ENCODE measurements around the gene IGIP.

The IGIP gene

GRCh38 chr5:140128376-140128775 is 2.6 kb downstream of the IGIP start:
- Histone ChIP-seq H3K9ac (ENCODE audit: low read depth, low read length, poor library complexity) (no peak overlapping the region), H3K27ac (replicated peaks; ENCODE audit: low read length) (no peak overlapping the region), H3K36me3 (replicated peaks in 1 of 2; ENCODE audit: control insufficient read depth in 2 of 2, insufficient read depth in 2 of 2, low read length in 2 of 2) (no peaks in the 10 kb centered on the region), H3K79me1 (ENCODE audit: low read depth, low read length) (no peaks in the 10 kb centered on the region), H2BK12ac (ENCODE audit: low read length) (no peak overlapping the region), H2BK15ac (ENCODE audit: low read length) (no peak overlapping the region), H3K23ac (ENCODE audit: low read depth, low read length, poor library complexity) (no peak overlapping the region), H3K14ac (ENCODE audit: low read length) (no peak overlapping the region), H3K27me3 (ENCODE audit: control insufficient read depth in 3 of 3, insufficient read depth in 3 of 3, low read depth in 1 of 3, low read length in 3 of 3) (peaks cover 0 to 58% (median 0%) of the 10 kb centered on the region in 3 experiments), H3K4me1 (ENCODE audit: control insufficient read depth in 2 of 2, insufficient read depth in 1 of 2, low read depth in 1 of 2, low read length in 2 of 2) (no peaks in the 10 kb centered on the region), H3K9me3 (replicated peaks in 1 of 2; ENCODE audit: control insufficient read depth in 2 of 2, insufficient read depth in 1 of 2, low read depth in 1 of 2, low read length in 2 of 2) (no peaks in the 10 kb centered on the region), H3K4me2 (ENCODE audit: insufficient read depth, low read length, poor library complexity, severe bottlenecking) (no peak overlapping the region), H4K91ac (ENCODE audit: low read depth, low read length, poor library complexity) (no peak overlapping the region), H3K4me3 (ENCODE audit: low read length in 2 of 2) (no peak overlapping the region), H2BK120ac (ENCODE audit: low read depth, low read length) (no peak overlapping the region), H4K8ac (ENCODE audit: low read depth, low read length) (no peak overlapping the region), H3K4ac (ENCODE audit: low read length) (no peak overlapping the region), H2AK5ac (ENCODE audit: low read depth, low read length) (no peak overlapping the region), H2BK5ac (ENCODE audit: low read length) (no peak overlapping the region), H3K18ac (ENCODE audit: low read length) (no peak overlapping the region), H2AFZ (ENCODE audit: low read length) (no peak overlapping the region)
- no CpG with 5 or more reads among the region's 5 CpGs for WGBS, 2 donors (ENCODE audit: extremely low coverage in 2 of 2, insufficient read length in 2 of 2, insufficient replicate concordance in 1 of 2)
- DNase-seq (ENCODE audit: low spot score): no peak

GRCh38 chr5:140130949-140131733 is 5.4 kb downstream of the IGIP start:
- H2AK5ac ChIP-seq (ENCODE audit: low read depth, low read length): no peak overlapping the region
- no peak overlapping the region for H2BK15ac ChIP-seq (ENCODE audit: low read length)
- H3K4ac ChIP-seq (ENCODE audit: low read length): no peak overlapping the region
- peaks cover 0 to 2% of the 10 kb centered on the region in 2 donors for H3K4me1 ChIP-seq (ENCODE audit: control insufficient read depth in 2 of 2, insufficient read depth in 1 of 2, low read depth in 1 of 2, low read length in 2 of 2)
- no peak overlapping the region for H2BK12ac ChIP-seq (ENCODE audit: low read length)
- peaks cover 0 to 57% (median 0%) of the 10 kb centered on the region in 3 experiments for H3K27me3 ChIP-seq (ENCODE audit: control insufficient read depth in 3 of 3, insufficient read depth in 3 of 3, low read depth in 1 of 3, low read length in 3 of 3)
- no CpG with 5 or more reads among the region's 5 CpGs for WGBS, 2 donors (ENCODE audit: extremely low coverage in 2 of 2, insufficient read length in 2 of 2, insufficient replicate concordance in 1 of 2)
- H3K9ac ChIP-seq (ENCODE audit: low read depth, low read length, poor library complexity): no peak overlapping the region
- no peak overlapping the region for H4K8ac ChIP-seq (ENCODE audit: low read depth, low read length)
- no peak overlapping the region for H4K91ac ChIP-seq (ENCODE audit: low read depth, low read length, poor library complexity)
- H3K14ac ChIP-seq (ENCODE audit: low read length): no peak overlapping the region
- H2BK5ac ChIP-seq (ENCODE audit: low read length): no peak overlapping the region
- H2AFZ ChIP-seq (ENCODE audit: low read length): no peak overlapping the region
- no peak overlapping the region for H3K27ac ChIP-seq (replicated peaks; ENCODE audit: low read length)
- no peak overlapping the region for H2BK120ac ChIP-seq (ENCODE audit: low read depth, low read length)
- H3K18ac ChIP-seq (ENCODE audit: low read length): no peak overlapping the region
- no peak overlapping the region for H3K4me2 ChIP-seq (ENCODE audit: insufficient read depth, low read length, poor library complexity, severe bottlenecking)
- no peak overlapping the region for H3K23ac ChIP-seq (ENCODE audit: low read depth, low read length, poor library complexity)
- no peak for DNase-seq (ENCODE audit: low spot score)
- H3K9me3 ChIP-seq (replicated peaks in 1 of 2; ENCODE audit: control insufficient read depth in 2 of 2, insufficient read depth in 1 of 2, low read depth in 1 of 2, low read length in 2 of 2): no peaks in the 10 kb centered on the region
- H3K36me3 ChIP-seq (replicated peaks in 1 of 2; ENCODE audit: control insufficient read depth in 2 of 2, insufficient read depth in 2 of 2, low read length in 2 of 2): no peaks in the 10 kb centered on the region
- H3K4me3 ChIP-seq (ENCODE audit: low read length in 2 of 2): no peak overlapping the region
- H3K79me1 ChIP-seq (ENCODE audit: low read depth, low read length): no peaks in the 10 kb centered on the region

GRCh38 chr5:140131967-140132409 is 6.3 kb downstream of the IGIP start:
- Histone ChIP-seq H3K23ac (ENCODE audit: low read depth, low read length, poor library complexity) (no peak overlapping the region), H3K9ac (ENCODE audit: low read depth, low read length, poor library complexity) (no peak overlapping the region), H2BK5ac (ENCODE audit: low read length) (no peak overlapping the region), H2BK12ac (ENCODE audit: low read length) (no peak overlapping the region), H2AK5ac (ENCODE audit: low read depth, low read length) (no peak overlapping the region), H3K4ac (ENCODE audit: low read length) (no peak overlapping the region), H4K8ac (ENCODE audit: low read depth, low read length) (no peak overlapping the region), H3K27me3 (ENCODE audit: control insufficient read depth in 3 of 3, insufficient read depth in 3 of 3, low read depth in 1 of 3, low read length in 3 of 3) (peaks cover 0 to 53% (median 0%) of the 10 kb centered on the region in 3 experiments), H3K27ac (replicated peaks; ENCODE audit: low read length) (no peak overlapping the region), H3K14ac (ENCODE audit: low read length) (no peak overlapping the region), H3K9me3 (replicated peaks in 1 of 2; ENCODE audit: control insufficient read depth in 2 of 2, insufficient read depth in 1 of 2, low read depth in 1 of 2, low read length in 2 of 2) (no peaks in the 10 kb centered on the region), H3K4me3 (ENCODE audit: low read length in 2 of 2) (no peak overlapping the region), H3K36me3 (replicated peaks in 1 of 2; ENCODE audit: control insufficient read depth in 2 of 2, insufficient read depth in 2 of 2, low read length in 2 of 2) (no peaks in the 10 kb centered on the region), H3K4me2 (ENCODE audit: insufficient read depth, low read length, poor library complexity, severe bottlenecking) (no peak overlapping the region), H2AFZ (ENCODE audit: low read length) (no peak overlapping the region), H3K4me1 (ENCODE audit: control insufficient read depth in 2 of 2, insufficient read depth in 1 of 2, low read depth in 1 of 2, low read length in 2 of 2) (peaks cover 0 to 2% of the 10 kb centered on the region in 2 donors), H2BK15ac (ENCODE audit: low read length) (no peak overlapping the region), H3K79me1 (ENCODE audit: low read depth, low read length) (no peaks in the 10 kb centered on the region), H2BK120ac (ENCODE audit: low read depth, low read length) (no peak overlapping the region), H4K91ac (ENCODE audit: low read depth, low read length, poor library complexity) (no peak overlapping the region), H3K18ac (ENCODE audit: low read length) (no peak overlapping the region)
- no peak for DNase-seq (ENCODE audit: low spot score)
- WGBS, 2 donors (ENCODE audit: extremely low coverage in 2 of 2, insufficient read length in 2 of 2, insufficient replicate concordance in 1 of 2): no CpG with 5 or more reads among the region's 3 CpGs

- Histone ChIP-seq H3K27me3 (ENCODE audit: control insufficient read depth in 3 of 3, insufficient read depth in 3 of 3, low read depth in 1 of 3, low read length in 3 of 3) (peaks cover 0 to 46% (median 0%) of the 10 kb centered on the region in 3 experiments), H3K27ac (replicated peaks; ENCODE audit: low read length) (no peak overlapping the region)
- no CpG with 5 or more reads among the region's 4 CpGs for WGBS, 2 donors (ENCODE audit: extremely low coverage in 2 of 2, insufficient read length in 2 of 2, insufficient replicate concordance in 1 of 2)
These were observed 7.9 kb downstream of the IGIP start for GRCh38 chr5:140133514-140134167.

More at GRCh38 chr5:140133514-140134167, 7.9 kb downstream of the IGIP start:
- H2BK120ac ChIP-seq (ENCODE audit: low read depth, low read length): no peak overlapping the region
- no peak for DNase-seq (ENCODE audit: low spot score)
- no peak overlapping the region for H3K23ac ChIP-seq (ENCODE audit: low read depth, low read length, poor library complexity)
- H3K9me3 ChIP-seq (replicated peaks in 1 of 2; ENCODE audit: control insufficient read depth in 2 of 2, insufficient read depth in 1 of 2, low read depth in 1 of 2, low read length in 2 of 2): no peaks in the 10 kb centered on the region
- H3K14ac ChIP-seq (ENCODE audit: low read length): no peak overlapping the region
- no peaks in the 10 kb centered on the region for H3K79me1 ChIP-seq (ENCODE audit: low read depth, low read length)
- no peak overlapping the region for H4K91ac ChIP-seq (ENCODE audit: low read depth, low read length, poor library complexity)
- H2BK5ac ChIP-seq (ENCODE audit: low read length): no peak overlapping the region
- H2BK12ac ChIP-seq (ENCODE audit: low read length): no peak overlapping the region
- H3K4ac ChIP-seq (ENCODE audit: low read length): no peak overlapping the region
- H2AFZ ChIP-seq (ENCODE audit: low read length): no peak overlapping the region
- H3K4me3 ChIP-seq (ENCODE audit: low read length in 2 of 2): no peak overlapping the region
- no peak overlapping the region for H3K9ac ChIP-seq (ENCODE audit: low read depth, low read length, poor library complexity)
- H3K36me3 ChIP-seq (replicated peaks in 1 of 2; ENCODE audit: control insufficient read depth in 2 of 2, insufficient read depth in 2 of 2, low read length in 2 of 2): no peaks in the 10 kb centered on the region
- no peak overlapping the region for H2AK5ac ChIP-seq (ENCODE audit: low read depth, low read length)
- no peak overlapping the region for H3K18ac ChIP-seq (ENCODE audit: low read length)
- no peak overlapping the region for H2BK15ac ChIP-seq (ENCODE audit: low read length)
- H4K8ac ChIP-seq (ENCODE audit: low read depth, low read length): no peak overlapping the region
- H3K4me2 ChIP-seq (ENCODE audit: insufficient read depth, low read length, poor library complexity, severe bottlenecking): no peak overlapping the region
- peaks cover 0 to 2% of the 10 kb centered on the region in 2 donors for H3K4me1 ChIP-seq (ENCODE audit: control insufficient read depth in 2 of 2, insufficient read depth in 1 of 2, low read depth in 1 of 2, low read length in 2 of 2)
